Measurements from ENCODE around the gene OR2AE1.
"Not testable (repeated sequence)": the region's sequence is repeated elsewhere in the genome, so short reads cannot be mapped to it uniquely, and the experiment has no call there.

Gene OR2AE1

GRCh38 chr7:99876933-99877332 lies at the start of gene OR2AE1:
TSS of gene OR2AE1 (minus strand) at chr7:99877033. CDS start at chr7:99877033, 0 bp downstream.
- no peak for DNase-seq

GRCh38 chr7:99926321-99926720 lies 49.5 kb upstream of the OR2AE1 start:
- no peak for DNase-seq

- no peak for DNase-seq
These were observed 46.4 kb upstream of the OR2AE1 start for GRCh38 chr7:99923200-99923599.

GRCh38 chr7:99920149-99920548 lies 43.3 kb upstream of the OR2AE1 start:
- DNase-seq: no peak

- no peak for DNase-seq
These were observed 42.9 kb upstream of the OR2AE1 start for GRCh38 chr7:99919814-99920112.

- DNase-seq: peak; percentile 92
These were observed 42.4 kb upstream of the OR2AE1 start, which contains the start of gene TRIM4 for GRCh38 chr7:99918959-99919813. TSS of gene TRIM4 (minus strand) at chr7:99919530. CDS start at chr7:99919401, 129 bp downstream.

- no peak for DNase-seq
These were observed 34.1 kb upstream of the OR2AE1 start for GRCh38 chr7:99910976-99911375.

- DNase-seq: no peak
These were observed 24.7 kb upstream of the OR2AE1 start for GRCh38 chr7:99901581-99901980.

GRCh38 chr7:99899830-99900519 lies 23.1 kb upstream of the OR2AE1 start:
- no peak for DNase-seq

- no peak for DNase-seq
These were observed 22.0 kb upstream of the OR2AE1 start for GRCh38 chr7:99898836-99899235.

GRCh38 chr7:99898023-99898357 lies 21.2 kb upstream of the OR2AE1 start:
- DNase-seq: no peak

GRCh38 chr7:99897322-99898022 lies 20.6 kb upstream of the OR2AE1 start:
- no peak for DNase-seq

- no peak for DNase-seq
These were observed 17.9 kb upstream of the OR2AE1 start for GRCh38 chr7:99894738-99895137.

- no peak for DNase-seq
These were observed 16.4 kb upstream of the OR2AE1 start for GRCh38 chr7:99893280-99893679.

GRCh38 chr7:99890348-99890747 lies 13.5 kb upstream of the OR2AE1 start:
- not testable (repeated sequence) for DNase-seq

- DNase-seq: not testable (repeated sequence)
These were observed 11.5 kb upstream of the OR2AE1 start for GRCh38 chr7:99888366-99888765.

- DNase-seq: no peak
These were observed 4.5 kb upstream of the OR2AE1 start for GRCh38 chr7:99881370-99881769.

- DNase-seq: no peak
These were observed 342 bp downstream of the OR2AE1 start for GRCh38 chr7:99876491-99876890.

GRCh38 chr7:99868246-99868645 lies 8.6 kb downstream of the OR2AE1 start:
- no peak for DNase-seq

GRCh38 chr7:99867477-99867876 lies 9.4 kb downstream of the OR2AE1 start:
- DNase-seq: not testable (repeated sequence)

GRCh38 chr7:99863847-99864440 lies 12.9 kb downstream of the OR2AE1 start:
- no peak for DNase-seq

- no peak for DNase-seq
These were observed 16.3 kb downstream of the OR2AE1 start for GRCh38 chr7:99860281-99861127.
